Measurements from ENCODE around the gene OSBPL8.
"Not testable (repeated sequence)": the region's sequence is repeated elsewhere in the genome, so short reads cannot be mapped to it uniquely, and the experiment has no call there.

Gene OSBPL8

DNA sequence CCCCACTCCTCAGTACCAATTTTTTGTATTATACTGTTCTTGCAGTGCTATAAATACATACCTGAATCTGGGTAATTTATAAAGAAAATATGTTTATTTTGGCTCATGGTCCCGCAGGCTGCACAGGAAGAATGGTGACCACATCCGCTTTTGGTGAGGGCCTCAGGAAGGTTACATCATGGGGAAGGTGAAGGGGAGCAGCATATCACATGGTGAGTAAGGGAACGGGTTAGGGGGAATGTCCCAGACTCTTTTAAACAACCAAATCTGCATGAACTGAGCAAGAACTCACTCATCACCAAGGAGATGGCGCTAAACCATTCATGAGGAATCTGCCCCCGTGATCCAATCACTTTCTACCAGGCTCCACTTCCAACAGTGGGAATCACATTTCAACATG lies 40.0 kb downstream of the OSBPL8 start:
- no peak for DNase-seq

DNA sequence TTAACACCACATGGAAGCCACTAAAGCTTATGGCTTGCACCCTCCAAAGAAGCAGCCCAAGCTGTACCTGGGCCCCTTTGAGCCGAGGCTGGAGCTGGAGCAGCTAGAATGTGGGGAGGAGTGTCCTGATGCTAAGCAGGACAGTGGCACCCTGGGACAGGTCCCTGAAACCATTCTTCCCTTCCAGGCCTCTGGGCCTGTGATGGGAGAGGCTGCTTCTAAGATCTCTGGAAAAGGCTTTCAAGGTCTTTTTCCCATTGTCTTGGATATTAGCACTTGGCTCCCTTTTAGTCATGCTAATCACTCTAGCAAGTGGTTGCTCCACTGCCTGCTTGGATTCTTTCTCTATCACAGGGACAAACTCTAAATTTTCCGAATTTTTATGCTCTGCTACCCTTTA lies 40.9 kb downstream of the OSBPL8 start:
- DNase-seq = no peak

DNA sequence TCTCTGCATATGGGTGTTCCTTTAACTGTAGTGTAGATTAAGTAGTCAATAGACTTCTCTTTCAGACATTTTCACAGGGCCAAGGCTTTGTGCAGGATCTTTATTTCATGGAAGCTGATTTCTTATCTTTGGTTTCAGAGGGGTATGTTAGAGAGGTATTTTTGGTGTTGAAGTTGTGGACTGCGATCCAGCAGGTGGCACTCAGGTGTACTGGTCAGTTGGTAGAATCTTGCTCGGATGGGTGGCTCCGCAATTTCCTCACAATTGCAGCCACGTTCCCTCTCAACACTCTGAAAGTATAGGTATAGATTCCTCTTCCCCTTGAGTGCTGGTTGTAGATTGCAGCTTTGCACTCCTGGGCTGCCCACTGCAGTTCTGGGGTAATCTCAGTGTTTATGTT lies 44.3 kb downstream of the OSBPL8 start:
- no peak for DNase-seq

DNA sequence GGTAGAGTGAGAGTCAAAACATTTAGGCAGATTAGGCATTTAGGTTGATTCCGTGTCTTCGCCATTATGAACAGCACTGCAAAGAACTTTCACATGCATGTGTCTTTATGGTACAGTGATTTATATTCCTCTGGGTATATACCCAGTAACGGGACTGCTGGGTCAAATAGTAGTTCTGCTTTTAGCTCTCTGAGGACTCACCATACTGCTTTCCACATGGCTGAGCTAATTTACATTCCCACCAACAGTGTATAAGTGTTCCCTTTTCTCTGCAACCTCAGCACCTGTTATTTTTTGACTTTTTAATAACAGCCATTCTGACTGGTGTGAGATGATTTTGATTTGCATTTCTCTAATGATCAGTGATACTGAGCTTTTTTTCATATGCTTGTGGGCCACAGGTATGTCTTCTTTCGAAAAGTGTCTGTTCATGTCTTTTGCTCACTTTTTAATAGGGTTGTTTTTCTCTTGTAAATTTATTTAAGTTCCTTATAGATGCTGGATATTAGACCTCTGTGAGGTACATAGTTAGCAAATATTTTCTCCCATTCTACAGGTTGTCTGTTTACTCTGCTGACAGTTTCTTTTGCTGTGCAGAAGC lies 48.4 kb downstream of the OSBPL8 start:
- not testable (repeated sequence) for DNase-seq

DNA sequence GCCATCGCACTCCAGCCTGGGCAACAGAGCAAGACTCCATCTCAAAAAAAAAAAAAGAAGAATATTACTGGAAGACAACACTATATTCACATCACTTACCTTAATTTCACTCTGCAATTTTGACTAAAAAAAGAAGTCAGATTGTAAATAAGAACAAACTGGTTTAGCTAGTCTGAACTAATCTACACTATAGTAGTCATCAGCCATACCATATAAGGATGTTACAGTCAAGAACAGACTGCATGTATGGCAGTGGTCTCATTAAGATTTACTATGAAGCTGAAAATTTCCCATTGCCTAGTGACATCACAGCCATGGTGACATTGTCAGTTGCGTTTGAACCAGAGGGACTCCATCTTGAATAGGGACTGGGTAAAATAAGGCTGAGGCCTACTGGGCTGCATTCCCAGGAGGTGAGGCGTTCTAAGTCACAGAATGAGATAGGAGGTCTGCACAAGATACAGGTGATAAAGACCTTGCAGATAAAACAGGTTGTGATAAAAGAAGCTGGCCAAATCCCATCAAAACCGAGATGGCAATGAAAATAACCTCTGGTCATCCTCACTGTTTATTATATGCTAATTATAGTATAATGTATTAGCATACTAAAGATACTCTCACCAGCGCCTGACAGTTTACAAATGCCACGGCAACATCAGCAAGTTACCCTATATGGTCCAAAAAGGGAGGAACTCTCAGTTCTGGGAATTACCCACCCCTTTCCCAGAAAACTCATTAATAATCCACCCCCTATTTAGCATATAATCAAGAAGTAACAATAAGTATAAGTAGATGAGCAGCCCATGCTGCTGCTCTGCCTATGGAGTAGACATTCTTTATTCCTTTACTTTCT lies 51.2 kb downstream of the OSBPL8 start:
- no peak for DNase-seq

DNA sequence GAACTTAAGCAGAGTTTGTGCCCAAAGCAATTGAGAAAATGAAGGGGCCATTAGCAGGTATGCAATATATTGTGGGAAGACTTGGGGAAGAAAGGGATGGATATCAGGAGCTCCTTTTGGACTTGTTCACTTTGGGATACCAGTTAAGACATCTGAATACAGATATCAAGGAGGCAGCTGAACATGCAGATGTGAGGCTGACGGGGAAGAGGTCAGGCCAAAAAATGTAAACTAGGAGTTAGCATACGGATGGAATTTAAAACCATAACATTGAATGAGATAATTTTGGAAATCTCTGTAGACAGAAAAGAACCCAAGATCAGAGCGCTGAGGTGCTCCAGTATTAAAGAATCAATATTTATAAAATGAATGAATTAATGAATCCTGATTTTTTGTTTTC lies 53.4 kb downstream of the OSBPL8 start:
- DNase-seq = no peak

DNA sequence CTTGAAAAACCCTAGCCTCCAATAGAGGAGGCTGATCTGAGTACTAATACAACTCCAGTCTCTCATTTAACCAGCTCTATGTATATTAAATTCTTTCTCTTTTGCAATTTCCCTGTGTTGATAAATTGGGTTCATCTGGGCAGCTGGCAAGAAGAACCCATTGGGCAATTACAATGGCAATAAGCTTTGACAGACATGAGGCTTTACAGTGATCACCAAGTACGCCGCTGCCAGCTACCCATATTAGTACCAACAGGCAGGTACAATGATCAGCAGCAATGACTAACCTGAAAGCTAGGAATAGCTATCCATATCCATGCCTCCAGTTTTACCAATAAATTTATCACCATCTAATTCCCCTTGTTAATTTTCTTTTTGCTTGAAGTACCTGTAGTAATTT lies 54.5 kb downstream of the OSBPL8 start:
- no peak for DNase-seq

DNA sequence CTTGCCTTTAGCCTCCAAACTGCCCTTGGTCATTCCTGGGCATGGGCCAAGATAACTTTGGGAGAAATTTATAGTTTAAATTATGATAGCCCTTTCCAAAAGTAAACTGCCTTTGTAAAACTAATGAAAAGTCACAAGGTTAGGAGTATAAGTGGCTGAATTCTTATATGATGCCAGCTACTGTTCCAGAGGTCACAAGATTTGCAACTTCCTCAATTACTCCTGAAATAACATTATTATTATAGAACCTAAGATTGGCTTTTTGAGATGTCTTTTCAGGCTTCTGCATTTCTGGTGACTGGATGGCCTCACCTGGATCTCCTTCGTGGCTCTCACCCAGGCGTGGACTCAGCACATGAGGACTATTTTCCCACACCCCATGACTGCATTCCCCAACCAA lies 55.0 kb downstream of the OSBPL8 start:
- DNase-seq = no peak

DNA sequence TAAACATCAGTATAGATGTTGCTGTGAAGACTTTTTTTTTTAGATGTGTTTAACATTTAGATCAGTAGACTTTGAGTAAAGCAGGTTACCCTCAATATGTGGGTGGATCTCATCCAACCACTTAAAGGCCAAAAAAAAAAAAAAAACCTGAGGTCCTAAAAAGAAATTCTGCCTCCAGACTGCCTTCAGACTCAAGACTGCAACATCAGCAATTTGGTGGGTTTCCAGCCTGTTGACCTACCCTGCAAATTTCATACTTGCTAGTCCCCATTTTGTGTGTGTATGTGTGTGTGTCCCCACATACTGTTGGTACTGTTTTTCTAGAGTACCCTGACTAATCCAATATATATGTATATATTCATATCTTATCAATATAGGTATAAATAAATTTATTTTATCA lies 55.6 kb downstream of the OSBPL8 start:
- DNase-seq = no peak

DNA sequence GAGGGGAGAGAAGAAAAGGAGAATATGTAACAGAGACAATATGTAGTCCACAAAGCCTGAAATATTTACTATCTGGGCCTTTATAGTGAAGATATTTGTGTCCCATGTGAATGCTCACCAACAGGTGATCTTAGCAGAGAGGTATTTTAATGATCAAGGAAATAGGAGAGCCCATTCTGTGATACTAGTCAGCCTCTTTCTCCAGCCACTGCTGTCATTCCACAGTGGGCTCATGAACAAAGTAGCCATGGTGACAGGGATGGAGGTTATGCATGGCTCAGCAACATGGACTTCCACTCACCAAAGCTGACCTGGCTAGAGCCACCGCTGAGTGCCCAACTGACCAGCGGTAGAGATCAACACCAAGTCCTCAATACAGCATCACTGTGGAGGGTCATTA lies 58.2 kb downstream of the OSBPL8 start:
- DNase-seq = no peak

DNA sequence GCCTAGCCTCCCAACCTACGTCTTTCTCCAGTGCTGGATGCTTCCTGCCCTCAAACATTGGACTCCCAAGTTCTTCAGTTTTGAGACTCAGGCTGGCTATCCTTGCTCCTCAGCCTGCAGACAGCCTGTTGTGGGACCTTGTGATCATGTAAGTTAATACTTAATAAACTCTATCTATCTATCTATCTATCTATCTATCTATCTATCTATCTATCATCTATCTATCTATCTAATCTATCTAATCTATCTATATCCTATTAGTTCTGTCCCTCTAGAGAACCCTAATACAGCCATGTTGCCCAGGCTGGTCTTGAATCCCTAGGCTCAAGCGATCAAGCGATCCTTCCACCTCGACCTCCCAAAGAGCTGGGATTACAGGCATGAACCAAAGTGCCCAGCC lies 60.4 kb downstream of the OSBPL8 start:
- DNase-seq = not testable (repeated sequence)

DNA sequence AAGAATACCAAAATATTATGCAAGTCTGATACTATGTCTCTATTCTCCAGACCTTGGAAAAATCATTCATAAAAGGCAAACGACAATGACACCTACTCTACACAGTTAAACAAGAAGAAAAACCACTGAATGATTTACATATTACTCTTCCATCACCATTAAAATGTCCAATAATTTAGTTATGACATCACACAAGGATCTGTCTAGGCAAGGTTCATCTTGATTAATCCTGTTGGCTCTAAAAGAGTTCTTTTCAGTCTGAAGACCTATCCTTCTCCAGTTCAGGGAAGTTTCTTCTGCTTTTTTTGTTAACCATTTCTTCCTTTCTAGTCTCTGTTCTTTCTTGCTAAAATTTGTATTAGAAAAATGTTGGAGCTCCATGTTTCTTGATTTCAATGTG lies 64.0 kb downstream of the OSBPL8 start:
- DNase-seq = no peak

DNA sequence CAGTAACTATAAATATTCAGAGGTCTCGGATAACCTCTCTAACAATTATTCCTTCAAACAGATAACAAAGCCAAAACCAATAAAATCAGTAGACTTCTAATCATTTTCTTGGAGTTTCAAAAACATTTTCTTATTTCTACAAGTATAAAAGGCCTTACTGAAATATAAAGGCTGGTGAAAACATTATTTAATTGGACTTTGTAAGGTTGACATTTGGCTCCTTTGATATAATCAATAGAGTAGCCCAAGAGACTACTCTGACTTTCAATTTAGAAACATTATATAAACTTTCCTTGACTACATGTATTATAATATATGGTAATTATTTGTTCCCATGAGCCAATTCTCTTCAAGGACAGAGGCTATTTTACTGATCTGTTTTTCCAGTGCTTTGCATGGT lies 68.3 kb downstream of the OSBPL8 start:
- DNase-seq = no peak

DNA sequence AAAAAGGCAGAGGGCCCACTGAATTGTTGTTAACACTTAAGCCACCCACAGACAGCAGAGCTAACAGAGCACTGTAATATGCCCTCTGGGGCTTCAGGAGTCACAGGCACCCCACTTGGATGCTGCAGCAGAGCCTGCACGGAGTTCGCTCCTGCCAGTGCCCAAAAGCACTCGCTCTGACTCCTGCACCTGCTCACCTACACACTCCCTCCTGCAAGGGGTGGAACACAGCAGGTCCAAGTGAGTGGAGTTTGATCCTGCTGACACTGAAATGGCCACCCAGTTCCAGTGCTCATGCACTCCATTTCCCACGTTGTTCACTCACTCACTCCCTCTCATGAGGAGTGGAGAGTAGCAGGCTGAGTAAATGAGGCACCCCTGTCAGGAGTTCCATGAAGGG lies 68.8 kb downstream of the OSBPL8 start:
- DNase-seq = no peak

DNA sequence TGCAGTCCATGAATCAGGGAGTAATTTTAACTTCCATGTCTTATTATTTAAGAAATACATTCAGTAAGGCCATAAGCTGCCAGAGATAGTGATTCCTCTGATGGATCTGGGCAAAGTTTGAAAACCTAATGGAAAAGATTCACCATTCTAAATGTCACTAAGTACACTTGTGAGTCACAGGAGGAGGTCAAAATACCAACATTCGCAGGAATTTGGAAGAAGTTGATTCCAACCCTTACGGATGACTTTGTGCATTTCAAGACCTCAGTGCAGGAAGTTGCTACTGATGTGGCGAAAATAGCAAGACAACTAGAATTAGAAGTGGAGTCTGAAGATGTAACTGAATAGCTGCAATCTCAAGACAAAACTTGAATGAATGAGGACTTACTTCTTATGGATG lies 69.8 kb downstream of the OSBPL8 start:
- no peak for DNase-seq

DNA sequence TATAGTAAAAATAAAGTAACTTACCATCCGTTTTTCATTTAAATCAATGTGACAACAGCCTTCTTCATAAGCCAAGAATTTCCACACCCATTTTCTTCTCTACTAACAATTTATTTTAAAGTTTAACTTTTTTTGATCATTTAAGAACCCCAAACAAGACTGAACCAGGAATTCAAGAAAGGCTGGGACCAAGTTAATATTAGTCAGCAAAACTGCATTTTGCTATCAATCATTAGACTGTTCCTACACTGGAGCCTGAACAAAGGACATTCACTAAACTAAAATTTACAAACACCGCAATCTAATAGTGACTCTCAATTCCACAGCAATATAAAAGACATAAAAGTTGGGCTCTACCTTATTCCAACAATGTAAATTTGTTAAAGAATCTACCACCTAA lies 73.6 kb downstream of the OSBPL8 start:
- no peak for DNase-seq

DNA sequence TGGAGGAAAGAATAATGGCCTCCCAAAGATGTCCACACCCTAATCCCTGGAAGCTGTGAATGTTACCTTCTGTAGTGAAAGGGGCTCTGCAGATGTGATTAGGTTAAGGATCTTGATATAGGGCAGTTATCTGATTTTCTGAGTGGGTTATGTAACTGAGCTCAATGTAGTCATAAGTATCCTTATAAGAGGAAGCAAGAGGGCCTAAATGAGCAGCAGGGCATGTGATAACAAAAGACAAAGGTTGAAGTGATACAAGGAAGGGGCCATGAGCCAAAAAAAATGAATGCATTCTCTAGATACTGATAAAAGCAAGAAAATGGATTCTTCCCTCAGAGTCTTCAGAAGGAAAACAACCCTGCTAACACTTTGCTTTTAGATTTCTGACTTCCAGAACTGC lies 78.8 kb downstream of the OSBPL8 start:
- DNase-seq = no peak

DNA sequence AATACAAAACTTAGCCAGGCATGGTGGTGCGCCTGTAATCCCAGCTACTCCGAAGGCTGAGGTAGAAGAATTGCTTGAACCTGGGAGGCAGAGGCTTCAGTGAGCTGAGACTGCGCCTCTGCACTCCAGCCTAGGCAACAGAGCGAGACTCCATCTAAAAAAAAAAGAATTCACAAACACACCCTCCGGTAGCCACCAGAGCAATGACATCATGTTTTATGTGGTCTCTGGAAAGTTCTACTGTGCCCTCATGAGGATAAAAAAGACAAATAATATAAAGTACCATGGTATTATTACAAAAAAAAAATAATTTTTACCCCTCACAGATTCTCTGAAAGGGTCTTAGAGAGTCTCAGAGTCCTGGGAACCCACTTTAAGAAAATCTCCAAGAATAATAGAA lies 81.5 kb downstream of the OSBPL8 start:
- no peak for DNase-seq

DNA sequence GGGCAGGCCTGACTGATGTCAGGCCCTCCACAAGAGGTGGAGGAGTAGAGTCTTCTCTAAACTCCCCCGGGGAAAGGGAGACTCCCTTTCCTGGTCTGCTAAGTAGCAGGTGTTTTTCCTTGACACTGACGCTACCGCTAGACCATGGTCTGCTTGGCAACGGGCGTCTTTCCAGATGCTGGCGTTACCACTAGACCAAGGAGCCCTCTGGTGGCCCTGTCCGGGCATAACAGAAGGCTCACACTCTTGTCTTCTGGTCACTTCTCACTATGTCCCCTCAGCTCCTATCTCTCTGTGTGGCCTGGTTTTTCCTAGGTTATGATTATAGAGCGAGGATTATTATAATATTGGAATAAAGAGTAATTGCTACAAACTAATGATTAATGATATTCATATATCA lies 86.7 kb downstream of the OSBPL8 start:
- not testable (repeated sequence) for DNase-seq

DNA sequence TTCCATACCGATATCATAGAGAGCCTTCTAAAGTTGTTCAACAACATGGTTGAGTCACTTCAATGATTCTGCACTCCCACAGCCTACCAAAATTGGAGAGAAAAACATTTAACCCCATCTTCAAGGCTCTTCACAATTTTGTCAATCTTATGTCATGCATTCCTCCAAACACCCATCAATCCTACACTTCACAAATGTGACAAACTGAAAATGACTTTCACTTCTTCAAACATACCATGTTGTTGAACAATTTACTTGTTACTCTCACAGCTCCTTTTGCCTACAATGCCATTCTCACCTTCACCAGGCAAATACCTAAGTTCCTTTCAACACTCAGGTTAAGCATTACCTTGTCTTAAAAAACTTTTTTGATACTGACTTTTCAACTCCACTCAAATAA lies 88.0 kb downstream of the OSBPL8 start:
- no peak for DNase-seq

DNA sequence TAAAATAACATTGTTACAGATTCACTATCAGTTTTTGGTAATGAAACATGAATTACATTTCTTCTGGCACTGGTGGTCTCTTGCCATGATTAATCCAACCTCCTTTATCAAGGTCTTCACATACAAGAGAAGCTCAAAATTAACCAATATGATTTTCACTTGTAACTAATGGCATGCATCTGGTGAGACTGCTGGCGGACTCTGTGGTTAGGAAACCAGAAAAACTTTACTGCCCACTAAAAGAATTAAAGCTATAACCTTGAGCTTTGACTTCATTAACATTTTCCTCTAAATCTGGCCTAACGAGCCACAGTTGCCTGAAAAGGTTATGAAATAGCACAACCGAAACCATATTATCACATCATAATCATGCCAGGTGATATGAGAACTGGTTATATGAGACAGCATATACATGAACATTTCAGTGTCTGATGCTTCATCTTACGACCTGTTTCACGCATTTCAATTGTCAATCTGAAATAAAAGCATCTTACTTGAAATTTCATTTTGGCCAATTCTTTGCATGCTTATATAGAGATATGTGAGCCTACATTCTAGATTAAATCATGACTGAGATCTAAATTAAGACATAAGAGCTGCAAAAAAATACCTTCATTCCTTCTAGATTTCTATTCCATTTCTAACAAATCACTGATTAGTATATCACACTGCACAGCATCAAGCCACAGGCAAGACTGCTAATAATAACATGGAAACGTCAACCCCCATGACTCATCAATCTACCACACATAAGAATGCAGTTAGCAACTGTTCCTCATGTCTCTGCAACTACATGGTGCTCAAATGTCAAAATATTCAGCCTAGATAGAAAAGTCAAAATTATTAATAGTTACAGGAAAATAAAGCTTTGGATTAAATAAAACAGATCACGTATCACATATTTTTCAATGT lies 89.3 kb downstream of the OSBPL8 start:
- DNase-seq = no peak

DNA sequence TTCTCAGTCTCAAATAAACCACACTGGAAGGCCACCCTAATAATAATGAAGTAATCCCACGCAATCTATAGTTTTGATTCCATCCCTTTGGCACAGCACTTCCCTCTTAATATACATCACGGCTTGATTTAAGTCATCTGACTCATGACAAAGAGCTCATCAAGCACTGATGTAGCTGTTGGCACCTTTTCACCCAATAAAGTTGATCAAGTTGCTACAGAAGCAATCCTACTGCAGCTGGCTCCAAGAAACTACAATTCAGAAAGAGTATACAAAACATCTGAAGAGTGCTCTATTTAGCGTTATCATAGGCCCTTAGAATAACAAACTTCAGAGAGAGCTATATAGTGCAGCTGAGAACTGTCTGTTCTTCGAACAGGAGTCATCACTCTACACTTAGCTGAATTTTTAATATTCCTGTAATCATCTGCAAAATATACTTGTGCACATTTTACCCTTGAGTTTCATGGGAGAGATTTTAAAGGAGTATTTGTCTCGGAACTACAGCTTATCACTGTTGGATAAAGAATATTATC lies 94.9 kb downstream of the OSBPL8 start:
- no peak for DNase-seq

DNA sequence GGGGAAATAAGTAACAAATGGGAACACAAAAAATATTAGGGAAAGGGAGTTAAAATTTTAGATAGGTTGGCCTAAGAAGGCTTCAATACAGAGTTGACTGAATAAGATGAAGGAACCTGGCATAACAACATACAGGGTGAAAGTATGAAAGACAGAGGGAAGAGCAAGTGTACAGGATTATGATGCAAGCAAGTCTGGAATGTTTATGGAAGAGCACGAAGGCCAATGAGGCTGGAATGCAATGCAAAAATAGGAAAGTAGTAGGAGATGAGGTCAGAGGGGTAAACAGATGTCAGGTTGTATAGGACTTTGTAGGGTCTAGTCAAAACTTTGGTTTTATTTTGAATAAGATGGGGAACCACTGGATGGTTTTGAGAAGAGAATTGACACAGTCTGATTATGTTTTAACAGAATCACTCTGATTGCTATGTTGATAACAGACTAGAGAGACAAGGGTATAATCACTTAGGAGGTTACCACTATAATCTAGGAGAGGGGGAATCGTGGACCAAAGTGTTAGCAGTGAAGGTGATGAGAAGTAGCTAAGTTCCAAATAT lies 96.8 kb downstream of the OSBPL8 start:
- DNase-seq = no peak

Measured in NCI-H524 (cell line).